Osteocyte (in vitro differentiated cells): Measurements from ENCODE around the gene P2RY12. TPM values are rescaled to one million over a fixed set of nuclear protein-coding genes. Genes with fewer than 3 reads are reported as not detected.

Source experiments
- DNase-seq: peaks from one replicate; pipeline ENCODE4 v3.0.0; 2021; ENCODE audit warnings: mixed read lengths; ENCODE audit not compliant: unreplicated experiment; ENCODE audit errors: extremely low spot score
- H3K27ac Mint-ChIP-seq: one replicate; pipeline ENCODE4 v1.8.0; 2021; ENCODE audit warnings: mild to moderate bottlenecking, mixed read lengths; ENCODE audit not compliant: unreplicated experiment
- H3K27me3 Mint-ChIP-seq: one replicate; pipeline ENCODE4 v1.8.0; 2021; ENCODE audit warnings: mixed read lengths; ENCODE audit not compliant: unreplicated experiment
- H3K36me3 Mint-ChIP-seq: one replicate; pipeline ENCODE4 v1.8.0; 2021; ENCODE audit warnings: mixed read lengths; ENCODE audit not compliant: unreplicated experiment
- H3K4me1 Mint-ChIP-seq: one replicate; pipeline ENCODE4 v1.8.0; 2021; ENCODE audit warnings: mixed read lengths; ENCODE audit not compliant: unreplicated experiment
- H3K4me3 Mint-ChIP-seq: one replicate; pipeline ENCODE4 v1.8.0; 2021; ENCODE audit warnings: mild to moderate bottlenecking, moderate library complexity, mixed read lengths; ENCODE audit not compliant: unreplicated experiment
- H3K9me3 Mint-ChIP-seq: one replicate; pipeline ENCODE4 v1.8.0; 2021; ENCODE audit warnings: mixed read lengths; ENCODE audit not compliant: unreplicated experiment
- CTCF ChIP-seq: fragments of 200-600 bp; sonication (generic); IDR thresholded peaks from 2 replicates; pipeline ENCODE4 v1.5.0; 2021; ENCODE audit warnings: antibody characterized with exemption, mild to moderate bottlenecking, moderate library complexity
- total RNA-seq: library from RNA; stranded (reverse); gene quantifications from 2 replicates; pipeline ENCODE4 v1.2.1, GENCODE V29; 2021

P2RY12 gene
- total RNA-seq, 1 donor from 2014 or later = not detected

- no peak for DNase-seq
- Mint-ChIP-seq H3K27me3 (peaks cover 8% of the 10 kb centered on the region), H3K4me3 (no peak overlapping the region), H3K9me3 (no peaks in the 10 kb centered on the region), H3K27ac (no peak overlapping the region), H3K36me3 (no peaks in the 10 kb centered on the region), H3K4me1 (peaks cover 4% of the 10 kb centered on the region)
- TF ChIP-seq CTCF = no peak
Observed at GRCh38 chr3:151345859-151346258, 38.7 kb downstream of the P2RY12 start.

- Mint-ChIP-seq H3K27me3 (no peaks in the 10 kb centered on the region), H3K4me3 (no peak overlapping the region), H3K4me1 (no peaks in the 10 kb centered on the region), H3K9me3 (no peaks in the 10 kb centered on the region), H3K27ac (no peak overlapping the region), H3K36me3 (no peaks in the 10 kb centered on the region)
- no peak for DNase-seq
- TF ChIP-seq CTCF = no peak
Observed at GRCh38 chr3:151331696-151332095, 52.9 kb downstream of the P2RY12 start.

- no peaks in the 10 kb centered on the region for H3K4me1 Mint-ChIP-seq
- no peaks in the 10 kb centered on the region for H3K36me3 Mint-ChIP-seq
- no peak overlapping the region for H3K4me3 Mint-ChIP-seq
- no peak for TF ChIP-seq CTCF
- H3K27me3 Mint-ChIP-seq = no peaks in the 10 kb centered on the region
- H3K9me3 Mint-ChIP-seq = no peaks in the 10 kb centered on the region
- H3K27ac Mint-ChIP-seq = no peak overlapping the region
- DNase-seq = no peak
Observed at GRCh38 chr3:151330899-151331298, 53.7 kb downstream of the P2RY12 start.

GRCh38 chr3:151330379-151330778, 54.2 kb downstream of the P2RY12 start:
- H3K4me3 Mint-ChIP-seq = no peak overlapping the region
- no peaks in the 10 kb centered on the region for H3K9me3 Mint-ChIP-seq
- no peaks in the 10 kb centered on the region for H3K36me3 Mint-ChIP-seq
- no peak for DNase-seq
- H3K27ac Mint-ChIP-seq = no peak overlapping the region
- H3K4me1 Mint-ChIP-seq = no peaks in the 10 kb centered on the region
- no peak for TF ChIP-seq CTCF
- H3K27me3 Mint-ChIP-seq = no peaks in the 10 kb centered on the region

- Mint-ChIP-seq H3K9me3 (no peaks in the 10 kb centered on the region), H3K4me1 (no peaks in the 10 kb centered on the region), H3K27me3 (no peaks in the 10 kb centered on the region), H3K27ac (no peak within 1 kb of the TSS), H3K4me3 (no peak within 1 kb of the TSS), H3K36me3 (no peaks in the 10 kb centered on the region)
- no peak for TF ChIP-seq CTCF
- DNase-seq = no peak
Observed at GRCh38 chr3:151329363-151329762, 55.2 kb downstream of the P2RY12 start, which contains the start of gene P2RY13. TSS of gene P2RY13 (minus strand) at chr3:151329549. CDS start at chr3:151329528, 21 bp downstream.
